T-cell (primary cell): Measurements from ENCODE around the gene ZFHX3. TPM values are rescaled to one million over a fixed set of nuclear protein-coding genes. Genes with fewer than 3 reads are reported as not detected.
A peak's percentile ranks its signal among the peaks of the same experiment; 100 is the strongest.

Experiments
- ATAC-seq, 4 experiments: fragments of 200-7000 bp in 3 of 4; fragments of 150-1000 bp in 1 of 4; cut with Tn5 transposase; replicated peaks in 1 of 4; 1 replicate in 3 of 4; 2 replicates in 1 of 4; pipeline ENCODE4 v1.10.0; 2021; ENCODE audit warnings: moderate library complexity in 3 of 4, mild to moderate bottlenecking in 2 of 4, moderate number of reproducible peaks in 1 of 4
- CTCF ChIA-PET, 2 donors: fragments of 300-600 bp; sonication (Branson Sonifier 250); formaldehyde crosslinking; loops; one replicate each; lab custom pipeline; 2022; ENCODE audit warnings: antibody characterized with exemption in 2 of 2; lab: Charles Lee
- POLR2A ChIA-PET, 2 donors: fragments of 300-600 bp; sonication (Branson Sonifier 250); formaldehyde crosslinking; loops; one replicate each; lab custom pipeline; 2022; ENCODE audit warnings: antibody characterized with exemption in 2 of 2; lab: Charles Lee
- DNase-seq, 35 experiments: peaks; one replicate each; pipeline versions ENCODE4 v3.0.0 to v3.0.0-alpha.2; 2013 to 2023
- H3K27ac ChIP-seq: one replicate; pipeline ENCODE4 v1.5.1; 2013; ENCODE audit warnings: low read length
- H3K27me3 ChIP-seq, 2 experiments: replicated peaks in 1 of 2; 1 replicate in 1 of 2; 2 replicates in 1 of 2; pipeline versions ENCODE4 v1.6.1 to v1.7.0; 2013; ENCODE audit warnings: low read length in 1 of 2, mixed read lengths in 1 of 2; ENCODE audit not compliant: control insufficient read depth in 2 of 2, insufficient read depth in 2 of 2; ENCODE audit errors: extremely low read depth in 1 of 2
- H3K36me3 ChIP-seq, 2 donors: 1 replicate in 1 of 2; 2 replicates in 1 of 2; pipeline versions ENCODE4 v1.6.1 to v1.7.0; 2013; ENCODE audit warnings: low read length in 1 of 2; ENCODE audit not compliant: control insufficient read depth in 2 of 2, insufficient read depth in 1 of 2; ENCODE audit errors: extremely low read depth in 1 of 2
- H3K4me1 ChIP-seq, 2 experiments: 1 replicate in 1 of 2; 2 replicates in 1 of 2; pipeline versions ENCODE4 v1.6.1 to v1.7.0; 2013; ENCODE audit warnings: low read length in 2 of 2, mixed read lengths in 1 of 2; ENCODE audit not compliant: insufficient read depth in 2 of 2, control insufficient read depth in 1 of 2; ENCODE audit errors: extremely low read depth in 1 of 2
- H3K4me3 ChIP-seq, 2 donors: 1 replicate in 1 of 2; 2 replicates in 1 of 2; pipeline versions ENCODE4 v1.5.1 to v1.7.0; 2013; ENCODE audit warnings: mild to moderate bottlenecking in 2 of 2, low read length in 1 of 2, moderate library complexity in 1 of 2; ENCODE audit not compliant: control insufficient read depth in 1 of 2; ENCODE audit errors: extremely low read depth in 1 of 2
- H3K9me3 ChIP-seq: 2 replicates; pipeline ENCODE4 v1.7.0; 2013
- H3K27ac Mint-ChIP-seq, 2 donors: one replicate each; pipeline ENCODE4 v1.8.0; 2020 to 2021; ENCODE audit warnings: mild to moderate bottlenecking in 2 of 2, mixed read lengths in 2 of 2
- H3K27me3 Mint-ChIP-seq, 2 donors: one replicate each; pipeline ENCODE4 v1.8.0; 2021 to 2022; ENCODE audit warnings: mixed read lengths in 2 of 2
- H3K36me3 Mint-ChIP-seq: one replicate; pipeline ENCODE4 v1.8.0; 2021; ENCODE audit warnings: mixed read lengths
- H3K4me1 Mint-ChIP-seq, 3 donors: one replicate each; pipeline ENCODE4 v1.8.0; 2020 to 2022; ENCODE audit warnings: mixed read lengths in 3 of 3, mild to moderate bottlenecking in 1 of 3
- H3K4me3 Mint-ChIP-seq, 3 donors: one replicate each; pipeline ENCODE4 v1.8.0; 2020 to 2022; ENCODE audit warnings: mild to moderate bottlenecking in 3 of 3, mixed read lengths in 3 of 3, moderate library complexity in 3 of 3
- H3K9me3 Mint-ChIP-seq, 3 donors: one replicate each; pipeline ENCODE4 v1.8.0; 2020 to 2022; ENCODE audit warnings: mixed read lengths in 3 of 3
- WGBS: methylation state at CpG from one replicate; pipeline ENCODE4 v1.1.5; 2013; ENCODE audit warnings: missing lambda C conversion rate; ENCODE audit not compliant: insufficient coverage; 5-methylcytosine and 5-hydroxymethylcytosine counted together
- total RNA-seq, 35 experiments: library from RNA in 6 of 35; stranded (reverse) in 6 of 35; fragments of 120-200 nt in 1 of 35; gene quantifications; one replicate each; pipeline versions ENCODE4 v1.2.1 to v1.2.4 and lab custom pipeline; 2013 to 2026

The ZFHX3 gene
- total RNA-seq, 5 donors from 2014 or later (not counting 1 experiment from before 2014, with no cell fraction given) = 0.35 to 2.1 (median 1.0) TPM

DNA sequence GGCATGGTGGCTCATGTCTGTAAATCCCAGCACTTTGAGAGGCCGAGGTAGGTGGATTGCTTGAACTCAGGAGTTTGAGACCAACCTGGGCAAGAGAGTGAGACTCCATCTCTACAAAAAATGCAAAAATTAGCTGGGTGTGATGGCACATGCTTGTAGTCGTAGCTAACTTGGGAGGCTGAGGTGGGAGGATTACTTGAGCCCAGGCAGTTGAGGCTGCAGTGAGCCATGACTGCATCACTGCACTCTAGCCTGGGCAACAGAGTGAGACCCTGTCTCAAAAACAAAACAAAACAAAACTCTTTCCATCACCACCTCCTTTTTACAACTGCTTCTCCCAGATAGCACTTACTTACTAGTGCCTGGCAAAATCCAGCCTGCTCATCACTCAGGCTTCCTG, 214.0 kb downstream of the ZFHX3 start:
- Mint-ChIP-seq H3K4me3 (no peak overlapping the region), H3K27me3 (peaks cover 0 to 4% of the 10 kb centered on the region in 2 donors), H3K9me3 (no peaks in the 10 kb centered on the region), H3K27ac (no peak overlapping the region), H3K4me1 (no peaks in the 10 kb centered on the region), H3K36me3 (no peaks in the 10 kb centered on the region)
- CTCF ChIA-PET = interaction anchor here in 1 of 2 donors (0.6 kb wide), 1 partner anchor 511 kb away, joined by 3 read pairs; no protein-coding TSS in a partner anchor
- Histone ChIP-seq H3K36me3 (no peaks in the 10 kb centered on the region), H3K4me1 (no peaks in the 10 kb centered on the region), H3K4me3 (no peak overlapping the region), H3K9me3 (no peaks in the 10 kb centered on the region), H3K27me3 (no peaks in the 10 kb centered on the region), H3K27ac (no peak overlapping the region)
- DNase-seq = no peak
- POLR2A ChIA-PET = interaction anchor here in 1 of 2 donors (0.6 kb wide), 1 partner anchor 1448 kb away, joined by 3 read pairs; no protein-coding TSS in a partner anchor
- no peak for ATAC-seq
- WGBS = no CpG with 5 or more reads among the region's 2 CpGs

DNA sequence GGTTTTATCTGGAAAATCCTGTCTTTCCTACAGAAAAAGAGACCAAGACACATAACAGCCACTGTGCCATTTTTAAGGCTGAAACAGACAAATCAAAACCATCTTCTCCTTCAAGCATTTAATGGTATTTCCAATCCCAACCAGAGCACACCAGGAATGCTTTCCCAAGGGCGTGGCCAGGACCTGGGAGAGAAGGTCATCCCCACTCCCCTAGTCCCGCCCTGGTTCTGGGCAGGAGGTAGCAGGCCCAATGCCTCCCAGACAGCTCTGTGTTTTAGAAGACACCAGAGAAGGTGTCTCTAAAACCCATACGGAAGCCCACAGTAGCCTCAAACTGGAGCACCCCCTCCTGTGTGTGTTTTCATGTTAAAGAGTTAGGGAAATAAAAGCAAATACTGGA, 214.4 kb downstream of the ZFHX3 start:
- Histone ChIP-seq H3K36me3 (no peaks in the 10 kb centered on the region), H3K27ac (no peak overlapping the region), H3K4me1 (no peaks in the 10 kb centered on the region), H3K9me3 (no peaks in the 10 kb centered on the region), H3K4me3 (no peak overlapping the region), H3K27me3 (no peaks in the 10 kb centered on the region)
- Mint-ChIP-seq H3K27ac (no peak overlapping the region), H3K4me1 (no peaks in the 10 kb centered on the region), H3K4me3 (no peak overlapping the region), H3K9me3 (no peaks in the 10 kb centered on the region), H3K36me3 (no peaks in the 10 kb centered on the region), H3K27me3 (peaks cover 0 to 4% of the 10 kb centered on the region in 2 donors)
- WGBS = 85% methylated on average over 2 of the region's 3 CpGs
- ChIA-PET POLR2A (no interaction called here), CTCF (interaction anchor here (0.5 to 1.3 kb wide), 6 partner anchors 9 to 363 kb away, joined by 3 to 5 read pairs (median 4); no protein-coding TSS in a partner anchor)
- DNase-seq = no peak
- ATAC-seq = no peak

- ChIA-PET POLR2A (no interaction called here), CTCF (interaction anchor here (0.5 to 1.3 kb wide), 18 partner anchors 8 to 652 kb away, joined by 3 to 14 read pairs (median 4); no protein-coding TSS in a partner anchor)
- DNase-seq (peak in 33 of 35 experiments; percentile 7 to 68 (median 39)), ATAC-seq (peak; percentile 51 to 73 (median 60))
- Histone ChIP-seq H3K36me3 (no peaks in the 10 kb centered on the region), H3K4me3 (no peak overlapping the region), H3K4me1 (no peaks in the 10 kb centered on the region), H3K27ac (no peak overlapping the region), H3K27me3 (no peaks in the 10 kb centered on the region), H3K9me3 (no peaks in the 10 kb centered on the region)
- no peaks in the 10 kb centered on the region for H3K9me3 Mint-ChIP-seq
- H3K27me3 Mint-ChIP-seq = peaks cover 0 to 4% of the 10 kb centered on the region in 2 donors
- no peaks in the 10 kb centered on the region for H3K4me1 Mint-ChIP-seq
- 37% methylated on average over 9 of the region's 13 CpGs for WGBS
- no peaks in the 10 kb centered on the region for H3K36me3 Mint-ChIP-seq
- no peak overlapping the region for H3K27ac Mint-ChIP-seq
- no peak overlapping the region for H3K4me3 Mint-ChIP-seq
Measured at GRCh38 chr16:72832621-72833248, 215.2 kb downstream of the ZFHX3 start.

DNA sequence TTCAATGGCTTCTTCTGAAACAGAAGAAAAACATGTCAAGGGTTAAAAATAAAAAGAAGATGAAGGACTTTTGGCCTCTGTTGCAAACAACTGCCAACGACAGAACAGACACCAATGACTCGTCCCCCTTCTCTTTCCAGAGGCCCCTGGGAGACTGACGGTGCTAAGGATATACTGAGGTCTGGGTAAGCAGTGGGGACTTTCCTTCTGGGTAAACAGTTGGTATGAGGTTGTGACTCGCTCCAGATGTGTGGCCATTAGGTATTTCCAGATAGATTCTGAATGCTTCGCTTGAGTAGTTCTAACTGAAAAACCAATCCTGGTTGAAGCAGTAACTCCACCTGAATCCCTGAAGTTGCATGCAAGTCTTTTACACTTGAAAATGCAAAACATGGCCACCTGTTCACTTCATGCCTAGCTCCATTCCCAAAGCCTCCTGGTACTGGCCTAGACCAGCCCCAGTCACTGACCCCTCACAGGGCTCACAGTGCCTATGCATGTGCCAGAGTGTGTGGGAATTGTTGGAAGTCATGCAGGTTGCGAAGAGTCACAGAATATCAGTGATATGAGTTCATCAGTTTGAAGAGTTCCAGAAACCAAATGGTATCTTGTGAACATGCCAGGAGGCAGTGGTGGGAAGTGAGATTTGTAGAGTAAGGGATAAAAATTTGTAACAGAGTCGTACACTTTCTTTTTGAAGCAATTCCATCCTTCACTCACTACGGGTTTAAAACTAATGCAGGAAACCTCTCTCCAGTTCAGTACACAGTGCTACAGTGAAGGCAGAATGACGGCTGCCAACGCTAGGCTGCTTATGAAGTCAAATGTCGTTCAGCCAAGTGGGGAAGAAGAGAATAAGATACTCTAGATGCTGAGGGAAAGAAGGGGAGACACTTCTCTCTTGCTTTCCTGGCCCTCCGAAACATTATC, 217.8 kb downstream of the ZFHX3 start:
- Mint-ChIP-seq H3K27me3 (peaks cover 0 to 4% of the 10 kb centered on the region in 2 donors), H3K4me3 (no peak overlapping the region), H3K9me3 (no peaks in the 10 kb centered on the region), H3K36me3 (no peaks in the 10 kb centered on the region), H3K4me1 (no peaks in the 10 kb centered on the region), H3K27ac (no peak overlapping the region)
- H3K27ac ChIP-seq = no peak overlapping the region
- no peaks in the 10 kb centered on the region for H3K36me3 ChIP-seq
- POLR2A ChIA-PET = no interaction called here
- DNase-seq = no peak
- no peak overlapping the region for H3K4me3 ChIP-seq
- H3K27me3 ChIP-seq = no peaks in the 10 kb centered on the region
- no peaks in the 10 kb centered on the region for H3K4me1 ChIP-seq
- WGBS = 54% methylated on average over 4 of the region's 12 CpGs
- no peaks in the 10 kb centered on the region for H3K9me3 ChIP-seq
- ATAC-seq = no peak
- CTCF ChIA-PET = no interaction called here

DNA sequence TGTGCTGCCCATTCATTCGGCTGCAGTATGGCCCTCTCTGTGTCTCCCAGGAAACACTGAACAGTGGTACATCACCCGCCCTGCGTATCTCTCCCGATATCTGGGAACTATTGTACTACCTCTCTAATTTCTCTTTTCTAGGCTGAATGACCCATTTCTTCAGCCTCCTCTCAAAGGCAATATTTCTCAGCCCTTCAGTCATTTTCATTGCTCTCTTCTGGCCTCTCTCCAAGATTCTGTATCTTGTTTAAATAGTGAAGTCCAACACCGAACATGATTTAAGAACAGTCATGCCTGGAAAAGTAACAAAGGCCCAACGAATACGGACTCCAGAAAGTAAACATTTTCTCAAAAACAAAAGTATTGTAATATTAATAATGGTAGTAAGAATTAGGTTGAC, 220.1 kb downstream of the ZFHX3 start:
- Histone ChIP-seq H3K36me3 (no peaks in the 10 kb centered on the region), H3K4me1 (no peaks in the 10 kb centered on the region), H3K9me3 (no peaks in the 10 kb centered on the region), H3K4me3 (no peak overlapping the region), H3K27me3 (no peaks in the 10 kb centered on the region), H3K27ac (no peak overlapping the region)
- ChIA-PET CTCF (no interaction called here), POLR2A (no interaction called here)
- no peak overlapping the region for H3K27ac Mint-ChIP-seq
- no peak overlapping the region for H3K4me3 Mint-ChIP-seq
- no peaks in the 10 kb centered on the region for H3K36me3 Mint-ChIP-seq
- peaks cover 0 to 4% of the 10 kb centered on the region in 2 donors for H3K27me3 Mint-ChIP-seq
- no peaks in the 10 kb centered on the region for H3K4me1 Mint-ChIP-seq
- no peak for ATAC-seq
- no peak for DNase-seq
- H3K9me3 Mint-ChIP-seq = no peaks in the 10 kb centered on the region
- 100% methylated on average over 4 of the region's 7 CpGs for WGBS

DNA sequence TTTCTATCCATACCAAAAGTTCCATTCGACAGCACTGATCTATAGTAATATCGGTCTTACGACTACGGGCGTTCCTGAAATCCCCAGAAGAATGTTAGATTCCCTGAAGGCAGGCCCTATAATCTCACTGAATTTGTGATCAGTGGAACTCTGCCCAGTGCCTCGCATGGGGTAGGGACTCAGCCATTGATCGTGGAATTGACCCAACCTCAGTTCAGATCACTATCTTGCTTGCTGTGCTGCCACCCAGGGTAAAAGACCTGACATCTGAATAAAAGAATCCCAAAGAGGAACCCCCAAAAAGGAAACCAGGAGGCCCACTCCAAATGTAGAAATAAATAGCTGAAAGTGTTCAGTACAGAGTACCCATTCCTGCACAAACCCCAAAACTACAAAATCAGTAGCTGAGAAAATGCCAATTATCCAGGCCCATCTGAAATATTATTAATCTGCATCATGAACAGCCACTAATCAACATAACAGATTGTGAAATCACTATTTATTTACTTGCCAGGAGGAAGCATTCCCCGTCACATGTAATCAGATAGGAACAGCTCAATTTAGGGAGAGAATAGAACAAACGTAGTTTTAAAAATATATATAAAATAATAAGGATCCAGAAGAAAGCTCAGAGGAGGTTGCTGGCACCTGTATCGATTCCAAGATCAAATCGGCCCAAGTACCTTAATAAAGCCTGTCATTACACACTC, 221.9 kb downstream of the ZFHX3 start:
- DNase-seq (no peak), ATAC-seq (no peak)
- Histone ChIP-seq H3K36me3 (no peaks in the 10 kb centered on the region), H3K4me3 (no peak overlapping the region), H3K27me3 (no peaks in the 10 kb centered on the region), H3K9me3 (no peaks in the 10 kb centered on the region), H3K4me1 (no peaks in the 10 kb centered on the region), H3K27ac (no peak overlapping the region)
- H3K4me3 Mint-ChIP-seq = no peak overlapping the region
- WGBS = 95% methylated on average over 6 of the region's 11 CpGs
- no peaks in the 10 kb centered on the region for H3K4me1 Mint-ChIP-seq
- ChIA-PET CTCF (no interaction called here), POLR2A (no interaction called here)
- H3K27ac Mint-ChIP-seq = no peak overlapping the region
- H3K36me3 Mint-ChIP-seq = no peaks in the 10 kb centered on the region
- H3K9me3 Mint-ChIP-seq = no peaks in the 10 kb centered on the region
- H3K27me3 Mint-ChIP-seq = no peaks in the 10 kb centered on the region
